OCI-M2 (cell line): ENCODE data around the gene RHOH.

ENCODE experiments used
- DNase-seq: peaks from one replicate; lab custom pipeline; 2025; ENCODE audit not compliant: unreplicated experiment; lab: John Stamatoyannopoulos, UW

The RHOH gene

DNA sequence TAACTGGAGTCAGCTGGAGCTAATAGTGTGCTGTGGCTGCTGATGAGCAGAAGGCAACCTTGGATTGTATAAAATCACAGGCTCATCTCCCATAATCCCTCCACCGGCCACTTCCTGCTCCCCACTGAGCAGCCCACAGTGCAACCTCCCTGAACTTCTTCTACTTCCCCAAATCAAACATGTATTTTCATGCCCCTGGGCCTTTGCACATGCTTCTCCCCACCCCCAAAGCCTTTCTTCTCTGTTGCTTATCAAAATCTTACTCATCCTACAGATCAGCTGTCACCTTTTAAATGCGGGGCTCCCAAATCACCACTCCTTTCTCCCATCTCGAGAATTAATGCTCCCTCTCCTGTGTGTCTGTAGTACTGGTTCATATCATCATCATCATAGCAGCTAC, 35.8 kb downstream of the RHOH start:
- DNase-seq, result no peak

DNA sequence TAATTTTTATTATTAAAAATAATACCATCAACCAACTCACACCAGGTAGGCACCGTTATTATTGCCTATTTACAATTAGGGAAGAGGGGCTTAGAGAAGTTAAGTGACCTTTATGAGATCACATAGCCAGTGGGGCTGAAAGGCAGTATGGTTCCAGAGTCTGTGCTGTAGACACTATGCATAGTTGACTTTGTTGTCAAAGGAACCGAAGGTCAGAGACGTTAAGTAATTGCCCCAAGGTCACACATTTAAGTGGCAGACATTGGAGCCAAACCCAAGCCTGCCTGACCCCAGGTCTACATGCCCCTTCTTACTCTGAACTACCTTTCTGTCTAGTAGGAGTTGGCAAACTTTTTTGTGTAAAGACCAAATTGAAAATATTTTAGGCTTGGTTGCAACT, 36.4 kb downstream of the RHOH start:
- no peak for DNase-seq

DNA sequence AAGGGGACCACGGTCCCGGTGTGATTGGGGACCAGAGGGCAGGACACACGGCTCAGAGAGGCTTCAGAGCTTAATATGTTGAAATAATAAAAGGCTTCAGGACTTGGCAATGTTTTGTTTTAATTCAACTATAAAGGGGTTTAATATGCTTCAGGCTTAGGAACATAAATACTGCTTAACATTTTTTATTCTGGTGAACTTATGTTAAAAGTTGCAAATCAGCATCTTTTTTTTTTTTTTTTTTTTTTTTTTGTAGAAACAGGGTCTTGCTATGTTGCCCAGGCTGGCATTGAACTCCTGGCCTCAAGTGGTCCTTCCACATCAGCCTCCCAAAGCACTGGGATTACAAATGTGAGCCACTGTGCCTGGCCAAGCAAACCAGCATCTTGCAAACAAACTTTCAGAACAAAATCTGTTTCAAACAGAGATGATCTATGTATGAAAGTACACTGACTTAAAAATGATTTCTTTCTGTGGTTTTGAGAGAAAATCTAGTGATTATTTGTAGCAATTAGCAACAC, 37.7 kb downstream of the RHOH start:
- DNase-seq, result no peak

DNA sequence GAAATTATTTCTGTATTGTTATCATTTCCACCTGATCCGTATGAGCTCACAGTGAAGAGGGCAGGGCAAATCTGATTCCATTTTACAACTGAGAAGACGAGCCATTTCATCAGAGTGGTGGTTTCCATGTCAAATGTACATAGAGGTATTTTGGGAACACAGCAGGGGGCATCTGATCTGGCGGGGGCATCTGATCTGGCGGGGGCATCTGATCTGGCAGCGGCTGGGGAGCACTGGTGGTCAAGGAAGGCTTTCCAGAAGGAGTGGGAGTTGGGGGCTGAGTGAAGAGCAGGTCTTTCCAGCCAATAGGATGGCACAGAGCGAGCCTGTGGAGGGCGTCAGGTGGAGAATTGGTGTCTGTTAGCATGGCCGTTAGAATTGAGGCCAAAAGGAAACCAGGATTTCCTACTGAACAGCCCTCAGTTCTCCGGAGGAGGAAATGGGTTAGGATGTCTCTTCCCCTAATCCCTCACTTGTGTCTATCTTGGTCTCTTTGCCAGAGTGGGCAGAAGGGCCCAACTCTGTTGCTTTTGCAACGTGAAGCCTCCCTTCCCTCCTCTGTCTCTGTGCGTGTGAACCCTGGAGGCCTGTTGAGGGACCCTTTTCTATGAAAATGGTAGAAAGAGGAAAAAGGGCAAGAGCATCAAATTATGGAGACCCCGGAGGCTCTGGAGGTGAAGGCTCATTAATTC, 41.3 kb downstream of the RHOH start:
- no peak for DNase-seq

DNA sequence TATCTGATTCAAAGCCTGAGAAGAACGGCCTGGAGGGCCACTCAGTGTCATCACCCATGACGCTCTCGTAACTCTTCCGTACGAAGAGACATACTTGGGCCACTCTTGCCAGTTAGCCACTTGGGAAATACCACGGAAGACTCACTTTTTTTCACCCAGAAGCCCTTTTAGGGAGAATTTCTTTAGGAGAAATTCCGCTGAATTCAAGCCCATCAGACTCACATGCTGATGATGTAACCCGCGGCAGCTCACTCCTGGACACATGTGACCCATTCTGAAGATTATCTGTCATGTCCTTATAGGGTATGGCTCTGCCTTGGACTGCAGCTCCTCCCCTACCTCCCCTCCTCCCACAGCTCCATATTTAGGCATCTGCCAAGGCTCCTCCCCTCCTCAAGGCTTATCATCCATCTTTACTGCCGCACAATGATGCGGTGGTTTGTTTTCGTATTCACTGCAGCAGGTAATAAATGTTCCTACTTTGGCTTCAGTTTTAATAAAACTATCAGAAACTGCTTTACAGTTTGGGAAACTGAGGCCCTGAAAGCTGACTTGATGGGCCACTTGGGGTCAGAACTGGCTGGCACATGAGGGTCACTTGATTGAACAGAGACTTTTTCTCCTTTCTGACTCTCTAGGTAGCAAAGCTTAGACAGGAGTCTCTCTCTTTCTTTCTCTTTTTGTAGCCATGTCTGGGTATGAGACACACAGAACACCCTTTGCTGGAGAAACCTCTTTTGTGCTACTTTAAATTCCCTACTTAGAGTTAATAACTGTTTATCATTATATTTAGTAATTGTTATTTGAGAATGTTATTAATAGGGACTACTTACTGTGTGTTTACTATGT, 42.1 kb downstream of the RHOH start:
- DNase-seq, result no peak

DNA sequence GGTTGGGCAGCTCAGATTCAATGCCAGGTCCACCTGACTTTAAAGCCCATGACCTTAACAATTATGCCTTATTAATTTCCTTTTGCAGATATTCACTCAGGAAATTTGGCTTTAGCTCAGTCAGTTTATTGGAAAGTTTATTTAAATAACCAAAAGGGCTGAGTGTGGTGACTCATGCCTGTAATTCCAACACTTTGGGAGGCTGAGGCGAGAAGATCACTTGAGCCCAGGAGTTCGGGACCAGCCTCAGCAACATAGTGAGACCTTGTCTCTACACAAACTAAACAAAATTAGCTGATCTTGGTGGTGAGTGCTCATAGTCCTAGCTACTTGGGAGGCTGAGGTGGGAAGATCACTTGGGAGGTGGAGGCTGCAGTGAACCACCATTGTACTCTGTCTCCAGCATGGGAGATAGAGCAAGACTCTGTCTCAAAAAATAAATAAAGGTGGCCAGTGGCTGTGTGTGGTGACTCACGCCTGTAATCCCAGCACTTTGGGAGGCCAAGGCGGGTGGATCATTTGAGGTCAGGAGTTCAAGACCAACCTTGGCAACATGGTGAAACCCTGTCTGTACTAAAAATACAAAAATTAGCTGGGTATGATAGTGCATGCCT, 43.3 kb downstream of the RHOH start:
- DNase-seq, result no peak

DNA sequence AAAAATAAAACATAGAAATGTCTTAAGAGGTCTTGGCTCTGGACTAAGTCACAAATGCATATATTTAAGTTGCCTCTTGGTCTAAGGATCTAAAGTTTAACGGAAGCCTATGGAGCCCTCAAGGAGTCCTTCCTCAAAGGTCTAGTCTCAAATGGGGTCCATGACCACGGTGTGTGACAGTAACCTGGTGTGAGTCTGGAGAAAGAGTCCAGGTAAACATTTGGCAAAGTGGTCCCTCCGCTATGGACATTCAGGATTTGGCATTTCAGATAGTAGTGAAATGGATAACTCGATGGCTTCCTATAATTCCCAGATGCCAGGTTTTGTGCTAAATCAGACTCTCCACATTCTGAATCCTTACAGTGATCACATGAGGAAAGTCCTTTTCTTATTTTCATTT, 44.2 kb downstream of the RHOH start:
- no peak for DNase-seq

DNA sequence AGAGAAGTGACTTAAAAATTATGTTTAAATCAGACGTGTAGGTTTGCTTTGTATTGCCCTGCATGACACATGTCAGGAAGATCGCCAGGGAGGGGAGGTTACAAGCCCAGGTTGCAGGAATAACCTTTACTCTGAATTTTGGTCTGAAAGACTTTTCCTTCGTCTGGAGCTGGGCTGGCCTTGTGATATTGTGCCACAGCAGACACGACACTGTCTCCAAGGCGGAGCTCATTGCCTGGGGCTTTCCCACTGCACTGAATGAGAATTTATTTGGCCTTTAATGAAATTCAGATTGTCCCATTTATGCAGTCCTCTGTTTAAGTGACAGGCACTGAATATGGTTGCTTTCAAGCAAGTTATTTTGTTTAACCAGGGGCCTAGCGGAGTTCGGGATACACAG, 45.1 kb downstream of the RHOH start:
- no peak for DNase-seq

DNA sequence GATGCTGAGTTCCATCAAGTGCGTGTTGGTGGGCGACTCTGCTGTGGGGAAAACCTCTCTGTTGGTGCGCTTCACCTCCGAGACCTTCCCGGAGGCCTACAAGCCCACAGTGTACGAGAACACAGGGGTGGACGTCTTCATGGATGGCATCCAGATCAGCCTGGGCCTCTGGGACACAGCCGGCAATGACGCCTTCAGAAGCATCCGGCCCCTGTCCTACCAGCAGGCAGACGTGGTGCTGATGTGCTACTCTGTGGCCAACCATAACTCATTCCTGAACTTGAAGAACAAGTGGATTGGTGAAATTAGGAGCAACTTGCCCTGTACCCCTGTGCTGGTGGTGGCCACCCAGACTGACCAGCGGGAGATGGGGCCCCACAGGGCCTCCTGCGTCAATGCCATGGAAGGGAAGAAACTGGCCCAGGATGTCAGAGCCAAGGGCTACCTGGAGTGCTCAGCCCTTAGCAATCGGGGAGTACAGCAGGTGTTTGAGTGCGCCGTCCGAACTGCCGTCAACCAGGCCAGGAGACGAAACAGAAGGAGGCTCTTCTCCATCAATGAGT, 46.6 kb downstream of the RHOH start:
- no peak for DNase-seq

DNA sequence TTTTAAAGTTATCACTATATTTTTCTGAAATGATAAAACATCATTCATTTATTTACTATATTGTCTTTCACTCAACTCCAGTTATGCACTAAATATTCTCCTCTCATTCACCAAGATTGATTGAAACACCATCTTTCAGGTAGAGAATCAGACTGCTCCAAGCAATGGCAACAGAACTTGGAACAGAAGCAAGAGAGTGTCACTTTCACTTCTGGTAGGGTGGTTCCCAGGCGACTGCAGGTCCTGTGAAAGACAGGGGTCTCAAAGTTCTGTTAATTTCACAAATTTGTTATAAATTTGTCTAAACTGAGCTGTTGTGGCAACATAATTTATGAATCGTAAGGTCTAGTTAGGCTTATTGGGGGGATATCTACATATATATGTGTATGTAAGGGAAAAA, 47.8 kb downstream of the RHOH start:
- no peak for DNase-seq

DNA sequence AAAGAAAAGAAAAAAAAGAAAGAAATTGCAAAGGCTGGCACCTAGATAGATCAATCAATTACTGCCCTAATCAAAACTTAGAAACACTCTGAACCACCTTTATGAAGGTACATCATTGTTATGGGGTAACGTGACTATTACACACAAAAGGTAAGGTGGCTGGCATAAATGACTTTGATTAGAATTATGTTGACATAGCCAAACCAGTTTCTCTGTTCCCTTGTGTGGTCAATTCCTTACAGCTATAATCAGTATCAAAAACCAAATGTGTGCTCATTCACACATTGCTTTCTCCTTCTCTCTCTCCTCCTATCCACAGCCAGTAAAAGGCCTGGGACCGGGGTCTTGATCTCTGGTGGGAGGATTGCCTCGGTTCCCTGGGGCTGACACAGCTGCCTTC, 48.7 kb downstream of the RHOH start:
- DNase-seq, result no peak

DNA sequence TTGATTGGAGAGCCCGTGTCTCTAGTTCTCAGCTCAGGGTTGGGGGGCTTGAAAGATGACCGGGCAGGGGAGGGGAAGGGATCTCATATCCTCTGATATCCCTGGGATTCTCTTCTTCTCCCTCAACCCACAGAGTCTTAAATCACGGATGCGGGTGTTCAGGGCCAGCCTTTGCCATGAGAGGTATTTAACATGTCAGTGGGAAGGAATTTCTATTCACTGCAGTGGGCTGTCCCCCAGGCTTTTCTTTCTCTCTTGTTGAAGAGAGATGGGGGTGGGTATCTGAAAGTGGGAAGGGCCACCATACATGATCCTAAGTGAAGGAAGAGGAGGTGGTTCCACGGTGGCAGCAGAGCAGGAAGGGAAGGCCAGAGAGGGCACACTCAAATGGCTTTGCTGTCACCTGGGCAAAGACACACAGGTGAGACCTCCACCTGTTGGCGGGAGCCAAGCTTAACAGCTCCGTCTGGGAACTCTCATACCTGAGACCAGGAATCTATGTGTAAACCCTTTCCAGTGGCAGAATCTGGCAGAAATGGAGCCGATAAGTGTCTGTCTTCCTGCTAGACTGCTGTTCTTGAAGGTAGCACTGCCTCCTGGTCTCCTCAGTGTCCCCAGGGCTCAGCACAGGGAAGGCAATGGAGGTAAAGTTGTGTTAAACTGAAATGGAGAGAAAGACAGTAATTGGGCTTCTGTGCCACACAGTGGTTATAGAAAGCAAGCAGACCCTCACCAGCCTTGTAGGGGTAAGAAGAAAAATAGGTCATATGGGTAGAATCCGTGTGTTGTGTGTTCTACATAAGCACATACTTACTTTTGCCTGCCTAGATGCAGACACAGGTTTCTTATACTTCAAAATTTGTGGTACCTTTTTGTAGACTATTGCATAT, 49.4 kb downstream of the RHOH start:
- no peak for DNase-seq

DNA sequence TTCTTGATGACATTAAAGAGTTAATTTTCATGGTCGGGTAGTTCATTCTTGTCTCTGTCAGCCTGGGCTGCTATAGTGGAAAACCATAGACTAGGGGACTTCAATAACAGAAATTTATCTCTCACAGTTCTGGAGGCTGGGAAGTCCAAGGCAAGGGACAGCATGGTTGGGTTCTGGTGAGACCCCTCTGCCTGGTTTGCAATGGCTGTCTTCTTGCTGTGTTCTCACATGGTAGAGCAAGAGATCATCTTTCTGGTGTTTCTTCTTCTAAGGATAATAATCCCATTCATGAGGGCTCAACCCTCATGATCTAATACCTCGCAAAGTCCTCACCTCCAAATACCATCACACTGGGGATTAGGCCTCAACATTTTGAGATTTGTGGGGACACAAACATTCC, 50.1 kb downstream of the RHOH start:
- no peak for DNase-seq

DNA sequence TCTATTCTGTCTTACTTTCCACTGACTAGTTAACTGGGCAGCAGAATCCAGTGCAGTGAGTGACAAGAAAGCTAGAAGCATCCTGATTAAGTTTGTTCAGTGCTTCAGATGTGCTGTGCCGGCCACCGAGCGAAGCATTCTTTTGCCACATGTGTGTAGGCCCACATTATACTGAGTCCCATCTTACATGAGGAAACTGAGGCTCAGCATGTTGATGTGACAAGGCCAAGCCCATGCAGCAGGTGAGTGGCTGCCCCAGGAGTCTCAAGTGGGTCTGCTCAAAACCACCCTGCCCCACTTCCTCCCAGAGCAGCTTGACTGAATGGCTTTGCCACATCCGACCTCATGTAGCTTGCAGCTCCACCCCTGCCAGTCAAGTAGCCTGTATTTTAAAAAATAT, 50.5 kb downstream of the RHOH start:
- no peak for DNase-seq

DNA sequence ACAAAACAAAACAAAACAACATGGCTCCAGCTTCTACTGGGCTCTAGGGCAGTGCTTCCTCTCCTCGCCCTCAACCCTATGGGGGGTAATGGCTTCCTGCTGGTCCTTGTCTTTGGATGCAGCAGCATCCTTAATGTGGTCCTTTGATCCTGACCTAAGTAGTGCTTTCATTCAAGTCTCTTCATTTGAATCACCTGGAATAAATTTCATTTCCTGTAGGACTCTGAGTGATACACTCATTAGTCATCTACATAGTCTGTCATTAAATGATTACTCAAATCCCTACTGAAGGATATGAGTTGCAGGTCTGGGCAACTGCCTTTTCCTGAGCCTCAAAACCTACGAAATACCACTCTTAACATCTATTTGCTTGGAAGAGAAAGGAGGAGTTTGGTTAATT, 54.5 kb downstream of the RHOH start:
- DNase-seq, result no peak

DNA sequence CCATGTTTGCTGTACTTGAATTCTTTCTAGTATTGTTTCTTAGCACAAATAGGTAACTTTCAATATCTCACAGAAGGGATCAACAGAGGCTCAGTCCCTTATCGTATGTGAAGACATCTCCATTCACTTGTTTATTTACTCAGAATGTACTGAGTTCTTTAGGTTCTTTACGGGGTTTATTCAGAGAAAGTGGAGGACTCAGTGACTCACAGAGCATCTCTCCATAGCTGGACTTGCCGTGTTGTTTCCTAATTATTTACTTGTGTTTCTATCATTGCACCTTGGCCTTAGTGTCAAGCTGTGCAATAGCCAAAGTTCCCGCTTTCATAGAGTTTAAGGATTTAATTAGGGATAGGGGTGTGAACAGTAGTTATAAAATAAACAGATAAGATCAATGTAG, 57.1 kb downstream of the RHOH start:
- DNase-seq, result no peak

DNA sequence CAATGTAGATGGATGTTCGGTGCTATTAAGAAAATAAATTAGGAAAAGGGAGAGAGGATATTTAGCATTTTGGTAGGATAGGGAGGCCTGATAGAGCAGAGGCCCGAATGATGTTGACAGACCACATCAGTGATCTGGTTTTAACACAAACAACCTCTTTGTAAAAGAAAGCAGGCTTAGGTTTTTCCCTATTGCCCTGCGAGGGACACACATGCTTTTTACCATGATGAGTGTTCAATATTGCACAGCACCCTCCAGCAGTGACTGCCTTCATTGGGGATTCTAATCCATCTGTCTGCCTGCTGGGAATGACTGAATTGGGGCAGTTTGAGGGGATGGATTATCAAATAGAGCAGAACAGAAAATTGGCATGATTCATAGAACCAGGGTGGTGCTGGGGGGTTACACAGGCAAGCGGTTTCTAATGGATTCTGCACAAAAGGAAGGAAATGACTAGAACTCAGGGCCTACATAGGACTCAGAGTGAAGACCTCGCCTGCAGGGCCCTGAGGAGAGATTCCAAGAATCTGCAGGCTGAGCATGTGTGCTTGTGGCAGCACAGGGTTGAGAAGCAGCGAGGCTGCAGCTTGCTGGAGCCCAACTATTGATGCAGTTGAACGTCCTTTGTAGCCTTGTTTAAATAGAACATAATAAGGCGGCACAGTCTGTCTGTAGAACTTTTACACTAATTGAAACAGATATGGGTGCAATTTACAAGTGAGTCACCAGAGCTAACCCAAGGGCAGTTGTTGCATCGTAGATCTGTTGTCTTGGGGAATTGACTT, 58.0 kb downstream of the RHOH start:
- no peak for DNase-seq

DNA sequence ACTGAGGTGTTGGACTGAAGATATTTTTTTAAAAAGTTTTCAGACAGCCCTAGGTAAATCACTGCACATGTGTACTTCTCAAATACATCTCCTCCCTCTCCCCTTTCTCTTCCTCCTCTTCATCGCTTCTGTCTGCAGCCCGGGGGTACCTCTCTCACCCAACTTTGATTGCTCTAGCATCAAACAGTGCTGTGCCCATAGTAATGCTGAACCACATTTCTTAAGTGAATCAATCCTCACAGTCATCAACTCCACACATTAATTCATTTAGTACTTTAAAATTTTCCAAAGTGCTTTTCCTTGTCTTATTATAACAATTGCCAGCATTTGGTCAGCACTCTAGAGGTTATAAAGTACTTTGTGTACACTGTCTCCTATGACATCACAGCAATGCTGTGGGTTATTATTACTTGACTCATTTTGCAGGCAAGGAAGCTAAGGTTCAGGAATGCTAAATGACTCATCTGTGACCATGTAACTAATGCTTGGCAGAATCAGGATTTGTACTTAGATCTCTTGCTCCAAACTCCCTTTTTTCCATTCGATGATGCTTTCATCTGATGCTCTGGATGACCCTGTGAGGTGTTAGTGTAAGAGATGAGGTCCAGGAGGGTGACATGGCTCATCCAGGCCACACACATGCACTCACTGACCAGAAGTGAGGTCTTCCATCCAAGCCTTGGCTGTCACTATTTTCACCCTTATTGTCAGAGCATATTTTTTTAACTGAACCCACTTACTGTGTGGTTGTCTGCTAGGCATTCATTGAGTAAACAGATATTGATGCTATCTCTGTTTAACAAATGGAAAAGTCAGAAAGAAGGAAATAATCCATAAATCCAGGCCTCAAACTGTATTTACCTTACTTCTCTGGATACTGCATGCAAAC, 58.8 kb downstream of the RHOH start:
- no peak for DNase-seq

DNA sequence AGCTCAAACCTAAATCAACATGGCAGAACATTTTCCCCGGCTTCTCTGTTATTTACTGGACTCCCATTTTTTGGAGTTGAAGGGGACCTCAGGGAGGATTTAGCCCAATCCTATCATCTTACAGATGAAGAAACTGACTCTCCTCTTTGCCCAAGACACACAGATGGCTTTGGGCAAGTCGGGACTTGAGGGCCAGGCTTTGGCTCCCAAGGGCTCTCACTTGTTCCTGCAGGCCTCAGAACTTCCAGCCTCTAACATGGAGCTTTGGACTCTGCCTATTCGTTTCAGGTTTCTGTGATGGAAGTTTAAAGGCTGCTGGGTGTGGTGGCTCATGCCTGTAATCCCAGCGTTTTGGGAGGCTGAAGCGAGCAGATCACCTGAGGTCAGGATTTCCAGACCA, 59.5 kb downstream of the RHOH start:
- no peak for DNase-seq
